ENCODE data around the gene NINJ1.

GRCh38 chr9:93080406-93080805 lies 53.6 kb downstream of the NINJ1 start:
- TF ChIP-seq CTCF (conservative IDR thresholded peaks at IDR 0.05 in 1 of 2, IDR thresholded peaks at IDR 0.05 in 1 of 2; ENCODE audit: low read depth in 1 of 2, low read length in 2 of 2) (no peak), EZH2 (IDR thresholded peaks at IDR 0.05; ENCODE audit: low read length, missing control alignments) (no peak)
